Bronchial smooth muscle cell (primary cell): ENCODE results near the gene SPRR2D. TPM values are rescaled to one million over a fixed set of nuclear protein-coding genes. Genes with fewer than 3 reads are reported as not detected.

ENCODE experiments used
- total RNA-seq: library from RNA; depleted of rRNA; stranded (reverse); fragments of >200 nt; gene quantifications from 2 replicates; pipeline ENCODE4 v1.2.1, GENCODE V29; 2014

SPRR2D gene
- total RNA-seq, result not detected in 2 replicates

DNA sequence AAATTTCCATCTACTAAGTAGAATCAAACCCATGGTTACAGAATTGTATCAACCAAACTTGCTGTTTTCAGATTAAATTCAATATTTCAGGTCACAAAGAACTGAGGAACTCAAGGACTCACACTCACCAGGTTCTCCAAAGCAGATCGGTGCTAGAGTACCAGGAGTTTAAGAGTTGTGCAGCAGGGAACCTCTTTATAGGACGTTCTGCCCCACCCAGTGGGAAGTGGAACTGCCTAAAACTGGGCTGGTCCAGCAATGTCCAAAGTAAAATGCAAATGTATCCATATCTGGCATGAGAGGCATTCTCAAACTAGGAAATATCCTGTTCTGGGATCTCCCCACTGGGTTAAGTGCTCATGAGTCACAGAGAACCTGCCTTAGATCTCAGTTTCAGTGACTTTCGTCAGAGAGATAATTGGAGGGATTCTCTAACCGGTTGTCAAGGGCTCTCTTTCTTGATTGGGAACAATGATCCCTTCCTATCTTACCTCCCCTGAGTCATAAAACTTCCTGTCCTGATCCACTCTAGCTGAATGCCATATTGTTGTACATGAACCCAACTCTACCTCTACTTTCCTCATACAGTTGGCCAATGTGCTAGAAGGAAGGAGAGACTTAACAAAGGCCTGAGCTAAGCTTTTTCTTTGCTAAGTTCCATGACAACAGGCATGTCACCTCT is at the start of gene SPRR2D:
TSS of gene SPRR2D (minus strand) at position 171 of the 682 bp plus-strand sequence. CDS start 774 bp downstream, outside the sequence.

GRCh38 chr1:153071511-153071910 is 30.6 kb upstream of the SPRR2D start, which contains the start of gene SPRR2B:
Gene SPRR2B, minus strand, starts transcription at chr1:153071611. Its CDS starts 772 bp downstream, at chr1:153070839.

GRCh38 chr1:153057375-153057774 is 16.5 kb upstream of the SPRR2D start, which contains the start of gene SPRR2A:
Gene SPRR2A, minus strand, starts transcription at chr1:153057512. Its CDS starts 777 bp downstream, at chr1:153056735.

GRCh38 chr1:153030895-153031294 is 10.0 kb downstream of the SPRR2D start, which contains the start of gene SPRR1B:
Gene SPRR1B, plus strand, starts transcription at chr1:153031203. Its CDS starts 1,143 bp downstream, at chr1:153032346.

GRCh38 chr1:153001382-153001781 is 39.5 kb downstream of the SPRR2D start, which contains the start of gene SPRR3:
Gene SPRR3, plus strand, starts transcription at chr1:153001749. Its CDS starts 1,272 bp downstream, at chr1:153003021.

Other genes with a start within 250 kb of the SPRR2D start
- gene LCE1D, start 244.4 kb downstream of the SPRR2D start, total RNA-seq, result not detected in 2 replicates
- not detected in 2 replicates for gene LCE1C, start 234.5 kb downstream of the SPRR2D start, total RNA-seq
- not detected in 2 replicates for gene LCE1B, start 229.1 kb downstream of the SPRR2D start, total RNA-seq
- not detected in 2 replicates for gene LCE1A, start 213.6 kb downstream of the SPRR2D start, total RNA-seq
- gene LCE6A, start 198.3 kb downstream of the SPRR2D start, total RNA-seq, result not detected in 2 replicates
- gene LCE7A, start 181.1 kb downstream of the SPRR2D start, total RNA-seq, result not detected in 2 replicates
- gene SMCP, start 162.8 kb downstream of the SPRR2D start, total RNA-seq, result not detected in 2 replicates
- not detected in 2 replicates for gene IVL, start 132.6 kb downstream of the SPRR2D start, total RNA-seq
- gene SPRR5, start 93.9 kb downstream of the SPRR2D start, total RNA-seq, result not detected in 2 replicates
- not detected in 2 replicates for gene SPRR4, start 70.5 kb downstream of the SPRR2D start, total RNA-seq
- not detected in 2 replicates for gene SPRR1A, start 57.0 kb downstream of the SPRR2D start, total RNA-seq
- 0.43 TPM in 1 of 2 replicates, not detected in the other for gene SPRR3, start 39.4 kb downstream of the SPRR2D start, total RNA-seq
- gene SPRR1B, start 9.9 kb downstream of the SPRR2D start, total RNA-seq, result 0.17 TPM in 1 of 2 replicates, not detected in the other
- not detected in 2 replicates for gene SPRR2A, start 16.4 kb upstream of the SPRR2D start, total RNA-seq
- gene SPRR2B, start 30.5 kb upstream of the SPRR2D start, total RNA-seq, result not detected in 2 replicates
- not detected in 2 replicates for gene SPRR2E, start 53.4 kb upstream of the SPRR2D start, total RNA-seq
- gene SPRR2F, start 72.4 kb upstream of the SPRR2D start, total RNA-seq, result not detected in 2 replicates
- not detected in 2 replicates for gene SPRR2G, start 109.8 kb upstream of the SPRR2D start, total RNA-seq
- gene LELP1, start 162.3 kb upstream of the SPRR2D start, total RNA-seq, result not detected in 2 replicates
- not detected in 2 replicates for gene PRR9, start 176.5 kb upstream of the SPRR2D start, total RNA-seq
- not detected in 2 replicates for gene LORICRIN, start 218.6 kb upstream of the SPRR2D start, total RNA-seq